Umbilical cord (tissue), 2 donors: Measurements from ENCODE around the gene ABRAXAS1. TPM values are rescaled to one million over a fixed set of nuclear protein-coding genes. Genes with fewer than 3 reads are reported as not detected.

Experiments used
- DNase-seq: peaks from one replicate; pipeline ENCODE4 v3.0.0-alpha.2; 2015; ENCODE audit warnings: low spot score
- total RNA-seq: library from RNA; depleted of rRNA; stranded (reverse); fragments of >200 nt; gene quantifications from one replicate; pipeline ENCODE4 v1.2.3, GENCODE V29; 2014; ENCODE audit warnings: low replicate concordance; ENCODE audit not compliant: insufficient read depth

The ABRAXAS1 gene
- total RNA-seq, 1 donor from 2014 or later, result 31.3 TPM

DNA sequence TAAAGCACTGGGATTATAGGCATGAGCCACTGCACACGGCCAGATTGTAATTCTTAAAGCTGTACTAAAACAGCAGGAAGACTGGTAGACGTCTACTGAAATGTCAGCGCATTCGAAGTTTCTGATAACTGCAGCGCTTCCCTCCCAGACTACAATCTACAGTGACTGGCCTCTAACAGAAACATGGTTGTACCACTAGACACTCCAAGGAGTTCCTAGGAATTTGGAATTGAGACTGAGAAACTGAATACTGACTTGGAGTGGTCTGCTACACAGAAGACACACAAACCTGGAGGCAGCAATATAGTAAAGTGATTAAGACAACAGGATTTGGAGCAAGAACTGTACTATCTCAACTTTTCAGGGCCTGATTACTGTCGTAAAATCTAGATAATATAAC lies 30.2 kb downstream of the ABRAXAS1 start:
- peak; percentile 73 for DNase-seq

DNA sequence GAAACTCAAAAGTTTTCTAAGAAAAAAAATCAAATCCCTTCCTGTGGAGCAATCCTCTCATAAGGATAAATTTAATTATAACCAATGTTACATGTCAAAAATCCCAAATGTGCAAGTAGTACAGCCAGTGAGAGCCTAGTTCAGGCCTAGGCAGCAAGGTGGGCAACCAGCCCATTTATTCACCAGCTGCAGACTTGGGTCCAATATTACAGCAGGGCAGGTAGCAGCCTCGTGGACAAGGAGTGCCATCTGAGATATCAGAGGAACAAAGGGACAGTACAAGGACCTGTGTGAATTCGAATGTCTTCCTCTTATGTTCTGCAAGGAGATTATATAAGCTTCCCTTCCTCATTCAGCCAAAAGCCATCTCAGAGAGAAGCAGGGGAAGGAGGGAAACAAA lies 35.9 kb downstream of the ABRAXAS1 start:
- DNase-seq, result no peak

DNA sequence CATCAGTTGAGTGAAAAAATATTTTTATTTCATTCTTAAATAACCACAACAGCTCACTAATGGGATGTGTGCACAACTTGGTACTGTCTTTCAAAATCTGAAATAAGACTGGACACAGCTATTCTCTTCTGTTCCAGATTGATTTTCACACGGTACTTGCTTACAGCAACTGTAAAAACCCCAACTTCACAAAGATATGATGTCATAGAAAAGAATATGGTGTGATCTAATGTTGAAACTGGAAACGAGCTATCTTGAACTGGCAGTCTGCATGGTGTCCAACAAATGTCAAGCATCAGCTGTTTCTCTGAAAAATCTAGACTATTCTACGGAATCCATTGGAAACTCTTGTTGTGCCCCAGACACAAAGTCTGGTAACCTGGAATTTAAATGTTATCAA lies 44.0 kb downstream of the ABRAXAS1 start:
- DNase-seq, result no peak

DNA sequence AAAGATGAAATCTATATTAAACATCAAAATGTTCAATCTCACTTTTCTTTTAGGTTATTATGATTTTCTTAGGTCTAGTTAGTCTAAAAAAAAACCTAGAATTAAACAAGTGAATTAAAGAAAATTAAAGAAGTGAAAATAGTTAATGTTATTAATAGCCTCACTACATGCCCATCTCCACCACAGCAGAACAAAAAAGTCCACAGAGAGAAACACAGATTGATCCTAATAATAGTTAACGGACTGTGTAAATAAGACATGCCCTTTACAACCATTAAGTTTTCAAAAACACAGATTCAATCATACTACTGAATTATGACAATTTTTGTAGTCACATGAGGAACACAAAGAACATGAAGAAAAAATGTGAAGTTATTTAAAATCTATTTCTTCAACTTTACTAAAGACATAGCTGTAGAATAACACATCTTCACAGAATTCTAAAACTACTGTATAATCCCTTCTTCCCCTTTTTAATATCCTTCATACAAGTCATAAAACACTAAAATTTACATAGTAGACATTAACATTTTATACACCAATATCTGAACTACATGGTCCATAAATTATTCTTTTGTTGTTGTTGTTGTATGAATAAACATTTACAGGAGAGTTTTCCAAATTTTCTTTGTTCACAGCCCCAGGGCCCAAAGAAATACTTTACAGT lies 44.6 kb downstream of the ABRAXAS1 start:
- no peak for DNase-seq

DNA sequence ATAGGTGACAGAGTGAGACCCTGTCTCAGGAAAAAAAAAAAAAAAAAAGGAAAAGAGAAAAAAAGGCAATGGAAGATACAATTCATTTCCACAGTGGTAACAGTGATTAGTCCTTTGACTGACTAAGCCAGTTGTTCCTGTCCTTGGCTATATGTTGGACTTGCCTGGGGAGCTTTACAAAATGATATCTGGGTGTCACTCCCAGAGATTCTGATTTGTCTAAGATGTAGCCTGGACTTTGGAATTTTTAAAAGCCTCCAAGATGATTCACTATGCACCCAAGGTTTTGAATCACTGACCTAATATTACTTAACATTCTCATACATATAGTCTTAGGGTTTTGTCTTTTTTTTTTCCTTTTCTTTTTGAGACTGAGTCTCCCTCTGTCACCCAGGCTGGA lies 46.2 kb downstream of the ABRAXAS1 start:
- no peak for DNase-seq

DNA sequence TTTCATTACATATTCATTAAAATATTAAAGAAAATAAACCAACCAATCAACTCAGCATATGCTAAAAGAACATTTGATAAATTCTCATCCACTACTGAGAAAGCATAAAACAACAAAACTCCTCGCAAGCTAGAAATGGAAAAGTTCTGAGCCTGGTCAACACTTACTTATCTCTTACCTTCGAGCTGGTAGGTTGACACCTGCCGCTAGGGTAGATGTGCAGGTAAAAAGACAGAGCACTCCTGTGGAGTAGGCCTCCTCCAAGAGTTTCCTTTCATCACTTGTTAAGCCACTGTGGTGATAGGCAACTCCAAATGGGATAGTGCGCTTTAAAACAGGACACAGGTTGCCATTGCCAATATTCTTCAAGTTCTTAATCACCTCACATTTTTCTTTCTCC lies 48.2 kb downstream of the ABRAXAS1 start:
- no peak for DNase-seq

- DNase-seq, result no peak
These were observed 53.7 kb downstream of the ABRAXAS1 start for GRCh38 chr4:83431200-83431599.

DNA sequence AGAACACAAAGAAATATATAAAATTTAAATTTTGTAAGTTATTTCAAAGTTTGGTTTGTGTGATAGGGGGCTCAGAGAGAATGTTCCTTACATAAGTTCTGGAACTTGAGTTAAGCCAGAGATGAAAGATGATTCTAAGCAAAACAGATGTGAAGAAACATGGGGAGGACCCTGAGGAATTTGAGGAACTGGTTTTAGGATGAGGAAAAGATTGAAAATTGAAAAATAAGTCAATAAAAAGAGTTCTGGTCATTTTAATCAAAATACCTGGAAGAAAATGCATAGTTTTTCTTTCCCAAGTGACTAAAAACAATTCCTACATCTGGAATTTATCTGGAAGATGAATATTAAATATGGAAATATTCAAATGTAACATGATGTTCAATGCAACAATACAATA lies 66.7 kb downstream of the ABRAXAS1 start:
- DNase-seq, result no peak

- DNase-seq, result peak; percentile 73
These were observed 67.3 kb downstream of the ABRAXAS1 start for GRCh38 chr4:83417566-83417965.

GRCh38 chr4:83413676-83414075 lies 71.2 kb downstream of the ABRAXAS1 start:
- no peak for DNase-seq

Other genes starting within 250 kb of the ABRAXAS1 start
- 11.1 TPM for gene COQ2, start 200.3 kb downstream of the ABRAXAS1 start, total RNA-seq
- gene HPSE, start 150.3 kb downstream of the ABRAXAS1 start, total RNA-seq, result 2.9 TPM
- 3.4 TPM for gene HELQ, start 29.3 kb downstream of the ABRAXAS1 start, total RNA-seq
- gene MRPS18C, start 29.0 kb downstream of the ABRAXAS1 start, total RNA-seq, result 35.4 TPM
- gene GPAT3, start 51.0 kb upstream of the ABRAXAS1 start, total RNA-seq, result 10.4 TPM